HL-60/S4 (cell line): ENCODE measurements around the gene CYB5D1.

Experiments
- in situ Hi-C: fragments of 300-500 bp; cut with MboI; formaldehyde crosslinking; loops from 2 replicates; pipeline ENCODE4 v1.14.3; 2022; ENCODE audit warnings: low sequenced_read_pairs

Gene CYB5D1

DNA sequence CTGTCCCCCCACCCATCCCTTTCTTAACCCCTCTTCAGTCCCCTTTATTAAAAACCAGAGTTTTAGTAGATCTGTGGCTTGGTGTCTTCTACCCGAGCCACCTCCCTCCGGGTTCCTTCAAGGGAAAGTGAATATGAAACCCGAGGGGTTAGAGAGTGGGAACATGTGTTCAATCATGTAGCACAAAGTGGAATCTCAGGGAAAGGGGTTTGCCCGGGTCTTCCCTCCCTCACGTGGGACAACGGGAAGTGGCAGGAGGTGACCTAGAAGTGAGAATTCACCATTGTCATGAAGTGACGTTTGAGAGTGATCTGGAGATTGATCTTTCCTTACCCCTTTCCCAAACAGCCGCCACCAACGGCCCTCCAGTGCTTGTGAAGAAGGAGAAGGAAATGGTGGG is 53.3 kb downstream of the CYB5D1 start:
- in situ Hi-C loops = no loop called here
